ENCODE results near the gene OPTC.

Gene OPTC

DNA sequence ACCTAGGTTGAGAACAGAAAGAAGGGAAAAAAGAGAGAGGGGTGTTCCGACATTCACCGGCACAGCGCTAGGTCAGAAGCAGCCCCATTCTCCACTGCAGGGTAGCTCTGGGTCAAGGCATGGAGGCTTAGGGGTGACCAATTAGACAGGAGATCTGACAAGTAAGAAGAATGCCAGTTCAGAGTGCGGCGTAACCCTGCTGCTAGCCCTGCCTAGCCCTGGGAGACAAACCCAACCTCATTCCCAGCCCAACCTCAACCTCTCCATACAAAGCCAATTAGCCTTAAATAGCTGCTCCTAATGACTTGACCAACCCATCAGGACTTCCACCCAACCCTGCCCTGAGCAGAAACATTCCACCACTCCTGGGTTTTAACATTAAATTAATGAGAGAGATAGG lies 15.0 kb upstream of the OPTC start:
- DNase-seq (ENCODE audit: low read depth) = no peak
- H3K4me3 ChIP-seq (ENCODE audit: low read length) = no peak overlapping the region

DNA sequence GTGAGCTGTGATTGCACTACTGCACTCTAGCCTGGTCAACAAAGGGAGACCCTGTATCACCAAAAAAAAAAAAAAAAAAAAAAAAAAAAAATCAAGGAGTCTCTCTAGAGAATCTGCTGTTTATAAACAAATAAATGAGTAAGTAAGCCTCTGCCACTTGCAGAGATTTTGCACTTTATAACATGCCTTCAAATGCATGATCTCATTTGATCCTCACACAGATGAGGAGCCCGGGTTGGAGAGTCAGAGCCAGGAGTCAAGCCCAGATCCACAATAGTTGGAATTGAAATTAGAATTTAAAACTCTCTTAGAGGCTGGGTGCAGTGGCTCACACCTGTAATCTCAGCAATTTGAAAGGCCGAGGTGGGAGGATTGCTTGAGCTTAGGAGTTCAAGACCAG lies 14.3 kb upstream of the OPTC start:
- no peak for DNase-seq (ENCODE audit: low read depth)
- TF ChIP-seq, protein P1, sequence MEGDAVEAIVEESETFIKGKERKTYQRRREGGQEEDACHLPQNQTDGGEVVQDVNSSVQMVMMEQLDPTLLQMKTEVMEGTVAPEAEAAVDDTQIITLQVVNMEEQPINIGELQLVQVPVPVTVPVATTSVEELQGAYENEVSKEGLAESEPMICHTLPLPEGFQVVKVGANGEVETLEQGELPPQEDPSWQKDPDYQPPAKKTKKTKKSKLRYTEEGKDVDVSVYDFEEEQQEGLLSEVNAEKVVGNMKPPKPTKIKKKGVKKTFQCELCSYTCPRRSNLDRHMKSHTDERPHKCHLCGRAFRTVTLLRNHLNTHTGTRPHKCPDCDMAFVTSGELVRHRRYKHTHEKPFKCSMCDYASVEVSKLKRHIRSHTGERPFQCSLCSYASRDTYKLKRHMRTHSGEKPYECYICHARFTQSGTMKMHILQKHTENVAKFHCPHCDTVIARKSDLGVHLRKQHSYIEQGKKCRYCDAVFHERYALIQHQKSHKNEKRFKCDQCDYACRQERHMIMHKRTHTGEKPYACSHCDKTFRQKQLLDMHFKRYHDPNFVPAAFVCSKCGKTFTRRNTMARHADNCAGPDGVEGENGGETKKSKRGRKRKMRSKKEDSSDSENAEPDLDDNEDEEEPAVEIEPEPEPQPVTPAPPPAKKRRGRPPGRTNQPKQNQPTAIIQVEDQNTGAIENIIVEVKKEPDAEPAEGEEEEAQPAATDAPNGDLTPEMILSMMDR (conservative IDR thresholded peaks at IDR 0.05; ENCODE audit: low read depth, low read length) = no peak

More for the DNA sequence above, 15.0 kb upstream of the OPTC start:
- TF ChIP-seq, protein P1 (conservative IDR thresholded peaks at IDR 0.05; ENCODE audit: low read depth, low read length) = no peak

DNA sequence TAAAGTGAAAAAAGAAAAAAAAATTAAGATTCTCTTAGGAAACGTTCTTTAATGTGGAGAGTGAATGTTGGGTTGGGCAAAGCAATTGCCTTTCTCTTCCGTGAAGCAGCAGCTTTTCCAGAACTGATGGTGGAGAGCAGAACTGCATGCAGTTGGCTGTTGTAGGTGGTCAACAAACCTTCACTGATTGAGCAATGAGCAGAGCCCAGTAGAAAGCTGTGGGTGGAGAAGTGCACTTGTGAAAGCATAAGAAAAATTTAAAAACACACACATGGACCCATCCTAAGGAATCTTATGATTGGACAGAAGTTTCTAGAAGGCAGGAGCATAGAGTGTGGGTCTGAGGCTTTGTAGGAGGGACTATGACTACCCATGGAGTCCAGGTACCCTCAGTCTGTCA lies 13.9 kb upstream of the OPTC start:
- no peak for DNase-seq (ENCODE audit: low read depth)
- TF ChIP-seq, protein P1 (conservative IDR thresholded peaks at IDR 0.05; ENCODE audit: low read depth, low read length) = no peak
- H3K4me3 ChIP-seq (ENCODE audit: low read length) = no peak overlapping the region

More for the DNA sequence above, 14.3 kb upstream of the OPTC start:
- H3K4me3 ChIP-seq (ENCODE audit: low read length) = no peak overlapping the region

DNA sequence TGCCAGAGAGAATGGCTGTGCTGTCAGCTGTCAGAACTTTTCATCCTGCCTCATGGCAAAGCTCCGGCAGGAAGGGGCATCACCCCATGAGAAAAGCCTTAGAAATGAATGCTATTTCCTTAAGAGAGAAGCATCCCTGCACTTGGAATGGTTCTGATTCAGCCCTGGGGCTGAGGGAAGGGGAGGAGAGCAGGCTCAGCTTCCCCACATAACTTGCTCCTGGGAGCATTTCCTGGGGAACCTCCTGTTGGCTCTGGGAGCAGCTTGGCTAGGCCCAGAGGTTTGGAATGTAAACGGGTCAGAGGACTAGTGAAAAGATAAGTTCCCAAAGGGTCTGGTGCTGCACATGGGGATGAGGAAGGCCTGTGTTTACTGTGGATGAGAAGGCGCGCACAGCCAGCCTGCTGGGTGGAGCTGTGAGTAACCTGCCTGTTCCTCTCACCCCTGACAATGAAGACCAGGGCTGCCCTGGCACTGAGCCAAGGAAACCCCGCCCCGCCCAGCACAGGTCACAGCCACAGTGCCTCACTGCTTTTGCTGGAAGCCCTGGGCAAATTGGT lies 13.3 kb upstream of the OPTC start:
- TF ChIP-seq, protein P1 (conservative IDR thresholded peaks at IDR 0.05; ENCODE audit: low read depth, low read length) = no peak
- no peak for DNase-seq (ENCODE audit: low read depth)
- H3K4me3 ChIP-seq (ENCODE audit: low read length) = no peak overlapping the region

DNA sequence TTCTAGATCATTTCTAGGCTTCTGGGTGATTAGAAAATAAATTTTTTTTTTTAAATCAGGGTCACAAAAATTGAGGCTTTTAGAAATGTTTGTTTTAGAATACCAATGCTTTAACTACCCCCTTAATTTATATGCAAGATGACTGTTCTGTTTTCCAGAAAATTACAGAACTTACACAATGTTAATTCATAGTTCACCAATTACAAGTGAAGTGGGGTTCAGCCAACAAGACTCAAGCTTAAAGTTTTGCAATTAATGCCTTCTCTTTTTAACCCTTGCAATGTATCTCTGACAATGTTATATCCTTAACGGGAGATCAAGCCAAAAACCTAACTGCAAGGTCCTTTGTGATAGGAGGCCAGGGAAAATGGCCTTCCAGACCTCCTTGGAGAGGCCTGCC lies 12.8 kb upstream of the OPTC start:
- H3K4me3 ChIP-seq (ENCODE audit: low read length) = no peak overlapping the region
- no peak for DNase-seq (ENCODE audit: low read depth)
- TF ChIP-seq, protein P1 (conservative IDR thresholded peaks at IDR 0.05; ENCODE audit: low read depth, low read length) = no peak

DNA sequence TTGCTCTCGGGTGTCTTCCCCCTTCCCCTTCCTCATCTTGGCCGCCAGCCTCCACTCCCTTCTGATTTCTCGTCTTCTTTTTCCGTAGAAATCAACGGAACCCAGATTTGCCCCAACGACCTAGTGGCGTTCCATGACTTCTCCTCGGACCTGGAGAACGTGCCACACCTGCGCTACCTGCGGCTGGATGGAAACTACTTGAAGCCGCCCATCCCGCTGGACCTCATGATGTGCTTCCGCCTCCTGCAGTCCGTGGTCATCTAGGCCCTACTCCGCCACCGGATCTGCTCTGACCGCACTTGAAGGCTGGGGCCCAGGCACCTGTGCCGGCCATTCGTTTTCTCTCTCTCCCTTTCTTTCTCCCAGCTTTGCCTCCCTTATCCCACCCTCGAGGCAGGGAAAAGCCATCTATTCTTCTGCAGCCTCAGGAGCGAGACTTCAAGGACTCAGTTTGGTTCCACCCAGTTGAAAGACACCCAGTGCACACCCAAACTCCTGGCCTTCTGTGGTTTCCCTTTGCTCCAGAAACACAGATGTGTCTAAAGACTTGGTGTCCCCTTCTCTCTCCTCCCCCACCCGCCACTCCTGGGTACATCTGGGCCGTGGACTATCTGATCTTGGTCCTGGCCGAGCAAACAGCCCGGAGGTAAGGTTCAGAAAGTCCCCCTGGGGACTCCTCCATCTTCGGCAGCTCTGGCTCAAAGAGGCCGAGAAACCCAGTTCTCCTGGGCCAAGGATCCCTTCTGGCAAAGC lies 7.2 kb upstream of the OPTC start:
- TF ChIP-seq, protein P1 (conservative IDR thresholded peaks at IDR 0.05; ENCODE audit: low read depth, low read length) = no peak
- DNase-seq (ENCODE audit: low read depth) = no peak
- H3K4me3 ChIP-seq (ENCODE audit: low read length) = no peak overlapping the region

DNA sequence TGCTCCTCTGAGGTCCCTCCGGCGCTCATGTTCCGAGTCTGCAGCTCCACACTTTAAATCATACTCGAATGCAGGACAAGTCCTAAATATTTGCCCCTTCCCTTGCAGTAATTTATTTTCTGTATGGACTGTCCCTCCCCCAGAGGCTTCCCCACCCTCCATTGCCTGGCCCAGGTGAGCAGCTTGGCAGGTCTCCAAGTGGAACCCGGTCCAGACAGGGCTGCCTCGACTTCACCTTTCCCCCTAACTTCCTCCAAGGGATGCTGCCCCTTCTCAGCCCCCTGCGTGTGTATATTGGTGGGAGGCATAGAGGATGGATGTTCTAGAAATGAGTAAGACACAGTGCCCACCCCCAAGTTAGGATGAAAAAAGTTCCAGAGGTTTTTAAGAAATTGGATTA lies 5.4 kb upstream of the OPTC start:
- H3K4me3 ChIP-seq (ENCODE audit: low read length) = no peak overlapping the region
- no peak for DNase-seq (ENCODE audit: low read depth)
- TF ChIP-seq, protein P1 (conservative IDR thresholded peaks at IDR 0.05; ENCODE audit: low read depth, low read length) = no peak

Measured in retinal pigment epithelial cell (primary cell).